OCI-M1 (cell line): Measurements from ENCODE around the gene MAX.
"Not testable (repeated sequence)": the region's sequence is repeated elsewhere in the genome, so short reads cannot be mapped to it uniquely, and the experiment has no call there.

ENCODE experiments used
- DNase-seq: peaks from one replicate; lab custom pipeline; 2025; lab: John Stamatoyannopoulos, UW

The MAX gene

GRCh38 chr14:65038966-65039365, 63.4 kb downstream of the MAX start:
- DNase-seq, result no peak

- no peak for DNase-seq
Observed at GRCh38 chr14:65035049-65035448, 67.3 kb downstream of the MAX start.

- DNase-seq, result no peak
Observed at GRCh38 chr14:65034021-65034420, 68.3 kb downstream of the MAX start.

GRCh38 chr14:65033181-65033580, 69.1 kb downstream of the MAX start:
- no peak for DNase-seq

- DNase-seq, result no peak
Observed at GRCh38 chr14:65032319-65032718, 70.0 kb downstream of the MAX start.

GRCh38 chr14:65031321-65031720, 71.0 kb downstream of the MAX start:
- DNase-seq, result not testable (repeated sequence)

GRCh38 chr14:65028937-65029336, 73.4 kb downstream of the MAX start:
- no peak for DNase-seq

GRCh38 chr14:65027127-65027799, 75.1 kb downstream of the MAX start:
- DNase-seq, result no peak

- DNase-seq, result no peak
Observed at GRCh38 chr14:65026526-65026925, 75.8 kb downstream of the MAX start.

- DNase-seq, result no peak
Observed at GRCh38 chr14:65025818-65026217, 76.5 kb downstream of the MAX start.
